MM.1S (cell line): ENCODE data around the gene AANAT.
"Not testable (repeated sequence)": the region's sequence is repeated elsewhere in the genome, so short reads cannot be mapped to it uniquely, and the experiment has no call there.

ENCODE experiments used
- EZH2phosphoT487 ChIP-seq: fragments of 300-600 bp; sonication (generic); IDR thresholded peaks from 2 replicates; pipeline ENCODE4 v1.6.1; 2018; ENCODE audit warnings: antibody characterized with exemption, low read length
- TF ChIP-seq, protein P1 (sequence below): fragments of 300-600 bp; sonication (generic); IDR thresholded peaks from 2 replicates; pipeline ENCODE4 v1.5.1; 2016; ENCODE audit warnings: antibody characterized with exemption, low read length, mixed read lengths

DNA sequence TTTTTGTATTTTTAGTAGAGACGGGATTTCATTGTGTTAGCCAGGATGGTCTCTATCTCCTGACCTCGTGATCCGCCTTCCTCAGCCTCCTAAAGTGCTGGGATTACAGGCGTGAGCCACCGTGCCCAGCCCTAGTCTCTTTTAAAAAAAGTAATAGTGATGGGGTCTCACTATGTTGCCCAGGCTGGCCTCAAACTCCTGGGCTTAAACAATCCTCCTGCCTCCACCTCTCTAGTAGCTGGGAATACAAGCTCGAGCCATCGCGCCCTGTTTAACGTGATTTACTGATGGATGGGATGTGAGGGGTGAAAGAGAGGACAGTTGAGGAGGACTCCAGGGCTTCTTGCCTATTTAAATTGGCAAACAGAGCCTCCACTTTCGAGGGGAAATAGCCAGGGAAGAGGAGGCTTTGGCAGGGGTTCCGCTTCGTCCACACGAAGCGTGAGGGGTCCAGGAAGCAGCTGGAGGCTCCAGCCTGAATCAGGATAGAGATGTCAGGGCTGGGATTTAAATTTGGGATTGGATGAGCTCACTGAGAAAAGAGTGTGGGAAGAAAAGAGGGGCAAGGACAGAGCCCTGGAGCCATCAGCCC lies 41.2 kb downstream of the AANAT start:
- TF ChIP-seq, protein P1, sequence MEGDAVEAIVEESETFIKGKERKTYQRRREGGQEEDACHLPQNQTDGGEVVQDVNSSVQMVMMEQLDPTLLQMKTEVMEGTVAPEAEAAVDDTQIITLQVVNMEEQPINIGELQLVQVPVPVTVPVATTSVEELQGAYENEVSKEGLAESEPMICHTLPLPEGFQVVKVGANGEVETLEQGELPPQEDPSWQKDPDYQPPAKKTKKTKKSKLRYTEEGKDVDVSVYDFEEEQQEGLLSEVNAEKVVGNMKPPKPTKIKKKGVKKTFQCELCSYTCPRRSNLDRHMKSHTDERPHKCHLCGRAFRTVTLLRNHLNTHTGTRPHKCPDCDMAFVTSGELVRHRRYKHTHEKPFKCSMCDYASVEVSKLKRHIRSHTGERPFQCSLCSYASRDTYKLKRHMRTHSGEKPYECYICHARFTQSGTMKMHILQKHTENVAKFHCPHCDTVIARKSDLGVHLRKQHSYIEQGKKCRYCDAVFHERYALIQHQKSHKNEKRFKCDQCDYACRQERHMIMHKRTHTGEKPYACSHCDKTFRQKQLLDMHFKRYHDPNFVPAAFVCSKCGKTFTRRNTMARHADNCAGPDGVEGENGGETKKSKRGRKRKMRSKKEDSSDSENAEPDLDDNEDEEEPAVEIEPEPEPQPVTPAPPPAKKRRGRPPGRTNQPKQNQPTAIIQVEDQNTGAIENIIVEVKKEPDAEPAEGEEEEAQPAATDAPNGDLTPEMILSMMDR = not testable (repeated sequence)
- TF ChIP-seq EZH2phosphoT487 = not testable (repeated sequence)
